NCI-H446 (cell line): Measurements from ENCODE around the gene POLR2E.
"Not testable (repeated sequence)": the region's sequence is repeated elsewhere in the genome, so short reads cannot be mapped to it uniquely, and the experiment has no call there.

Source experiments
- DNase-seq, 2 experiments: peaks; one replicate each; lab custom pipeline; 2025; lab: John Stamatoyannopoulos, UW

POLR2E gene

DNA sequence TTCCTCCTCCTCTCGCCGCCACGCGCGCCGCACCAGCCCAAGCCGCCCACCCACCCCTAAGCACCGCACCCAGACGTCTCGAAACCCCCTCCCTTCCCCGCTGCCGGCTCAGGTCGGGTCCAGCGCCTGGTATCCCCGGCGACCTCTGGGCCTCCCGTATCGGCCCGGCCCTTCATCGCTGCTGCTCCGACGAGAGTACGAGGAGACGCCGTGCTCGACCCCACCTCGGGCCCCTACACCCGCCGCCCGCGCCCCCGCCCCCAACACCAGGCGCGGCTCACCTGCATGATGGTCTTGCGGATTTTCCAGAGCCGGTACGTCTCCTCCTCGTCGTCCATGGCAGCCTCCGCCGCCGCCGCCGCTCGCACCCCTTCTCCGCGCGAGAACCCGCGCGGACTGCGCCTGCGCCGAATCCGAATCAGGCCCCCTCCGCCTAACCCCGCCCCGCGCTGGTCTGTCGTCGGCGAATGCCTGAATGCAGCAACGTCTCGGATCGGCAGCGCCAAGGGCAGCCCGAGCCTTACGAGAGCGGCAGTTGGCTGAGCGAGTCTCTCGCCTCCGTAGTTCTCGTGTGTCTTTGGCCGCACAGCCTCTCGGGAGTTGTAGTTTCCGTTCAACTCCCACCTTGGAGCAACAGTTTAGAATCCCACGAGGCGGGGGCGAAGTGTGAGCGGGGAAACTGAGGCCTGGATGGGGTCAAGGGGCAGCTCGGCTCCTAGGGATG, at the start of gene POLR2E:
Gene POLR2E (minus strand): TSS at position 398 of the 724 bp plus-strand sequence. CDS start 60 bp downstream, at position 338.
- DNase-seq: peak; percentile 98 to 100

DNA sequence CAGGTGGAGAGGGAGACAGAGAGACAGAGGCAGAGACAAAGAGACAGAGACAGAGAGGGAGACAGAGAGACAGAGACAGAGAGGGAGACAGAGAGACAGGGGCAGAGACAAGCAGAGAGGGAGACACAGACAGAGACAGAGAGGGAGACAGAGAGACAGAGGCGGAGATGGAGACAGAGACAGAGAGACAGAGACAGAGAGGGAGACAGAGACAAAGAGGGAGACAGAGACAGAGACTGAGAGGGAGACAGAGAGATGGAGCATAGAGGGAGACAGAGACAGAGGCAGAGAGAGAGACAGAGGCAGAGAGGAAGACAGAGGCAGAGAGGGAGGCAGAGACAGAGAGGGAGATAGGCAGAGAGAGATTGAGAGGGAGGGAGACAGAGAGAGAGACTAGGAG, 49.6 kb upstream of the POLR2E start:
- no peak for DNase-seq

DNA sequence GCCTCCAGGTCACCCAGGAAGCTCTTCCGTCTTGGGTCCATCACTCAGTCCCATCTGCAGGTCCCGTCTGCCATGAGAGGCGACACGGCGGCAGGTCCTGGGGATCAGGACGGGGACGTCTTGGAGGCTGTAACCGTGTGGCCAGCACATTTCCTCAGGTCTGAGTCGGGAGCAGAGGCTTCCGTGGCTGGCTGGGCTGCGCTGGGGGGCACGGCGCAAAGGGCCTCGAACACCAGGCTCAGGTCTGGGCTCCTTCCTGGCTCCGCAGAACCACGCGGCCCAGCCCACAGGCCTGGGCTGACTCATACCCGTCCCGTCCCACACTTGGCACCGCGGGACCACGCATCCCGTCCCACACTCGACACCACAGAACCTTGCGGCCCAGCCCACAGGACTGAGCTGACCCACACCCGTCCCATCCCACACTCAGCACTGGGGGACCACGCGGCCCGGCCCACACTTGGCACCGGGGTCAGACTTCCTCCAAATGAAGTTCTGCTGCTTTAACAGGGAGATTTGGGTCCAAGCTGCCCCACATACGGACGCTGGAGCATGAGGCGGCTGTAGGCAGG, 48.7 kb upstream of the POLR2E start:
- no peak for DNase-seq

DNA sequence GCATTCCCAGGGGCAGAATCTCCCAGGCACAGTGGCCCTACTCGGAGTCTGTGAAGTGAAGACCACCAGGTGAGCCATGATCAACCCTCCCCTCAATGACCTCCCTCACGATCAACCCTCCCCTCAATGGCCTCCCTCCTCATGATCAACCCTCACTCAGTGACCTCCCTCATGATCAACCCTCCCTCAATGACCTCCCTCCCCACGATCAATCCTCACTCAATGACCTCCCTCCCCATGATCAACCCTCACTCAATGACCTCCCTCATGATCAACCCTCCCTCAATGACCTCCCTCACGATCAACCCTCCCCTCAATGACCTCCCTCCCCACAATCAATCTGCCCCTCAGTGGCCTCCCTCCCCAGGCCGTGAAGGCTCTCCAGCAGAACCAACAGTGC, 46.8 kb upstream of the POLR2E start:
- DNase-seq: no peak

DNA sequence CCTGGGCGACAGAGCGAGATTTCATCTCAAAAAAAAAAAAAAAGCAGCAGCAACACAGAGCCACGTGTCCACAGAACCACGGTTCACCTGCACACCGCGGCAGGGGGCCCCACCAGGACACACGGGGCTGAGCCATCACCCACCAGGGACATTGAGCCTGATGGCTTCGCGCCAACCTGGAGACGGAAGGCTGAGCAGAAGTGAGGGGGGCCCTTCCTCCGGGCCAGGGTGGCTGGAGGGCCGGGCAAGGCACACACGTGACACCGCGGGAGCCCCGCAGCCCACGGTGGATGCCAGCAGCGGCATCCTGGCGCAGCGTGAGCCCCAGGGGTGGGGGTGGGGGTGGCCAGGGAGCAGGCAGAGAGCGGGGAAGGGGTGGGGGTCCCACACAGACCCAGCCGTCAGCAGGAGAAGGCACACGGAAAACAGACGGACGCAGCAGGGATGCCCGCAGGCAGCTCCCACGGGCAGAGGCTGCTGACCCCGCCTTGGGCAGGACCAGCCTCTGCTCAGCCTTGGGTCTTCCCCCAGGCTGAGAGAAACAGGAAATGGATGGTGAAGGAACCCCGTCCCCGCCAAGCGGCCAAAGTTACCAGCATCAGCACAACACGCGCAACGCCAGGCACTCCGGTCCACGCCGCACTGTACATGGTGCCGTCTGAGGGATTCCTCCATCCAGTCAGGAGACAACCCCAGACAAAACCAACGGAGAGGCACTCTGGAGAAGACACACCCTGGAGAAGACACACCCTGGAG, 45.3 kb upstream of the POLR2E start:
- DNase-seq: no peak

DNA sequence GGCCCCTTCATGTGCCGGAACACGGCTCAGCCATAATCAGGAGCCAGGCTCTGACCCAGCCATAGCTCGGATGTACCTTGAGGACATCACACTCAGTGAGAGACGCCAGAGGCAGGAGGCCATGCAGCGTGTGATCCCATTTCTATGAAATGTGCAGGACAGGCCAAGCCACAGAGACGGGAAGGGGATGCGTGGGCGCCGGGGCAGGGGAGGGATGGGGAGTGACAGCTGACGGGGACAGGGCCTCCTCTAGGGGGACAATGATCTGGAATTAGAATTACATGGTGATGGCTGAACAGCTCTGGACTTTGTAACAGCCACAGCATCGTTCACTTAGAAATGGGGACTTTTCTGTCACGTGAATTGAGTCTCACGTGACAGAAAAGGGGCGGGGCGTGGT, 44.0 kb upstream of the POLR2E start:
- DNase-seq: no peak

DNA sequence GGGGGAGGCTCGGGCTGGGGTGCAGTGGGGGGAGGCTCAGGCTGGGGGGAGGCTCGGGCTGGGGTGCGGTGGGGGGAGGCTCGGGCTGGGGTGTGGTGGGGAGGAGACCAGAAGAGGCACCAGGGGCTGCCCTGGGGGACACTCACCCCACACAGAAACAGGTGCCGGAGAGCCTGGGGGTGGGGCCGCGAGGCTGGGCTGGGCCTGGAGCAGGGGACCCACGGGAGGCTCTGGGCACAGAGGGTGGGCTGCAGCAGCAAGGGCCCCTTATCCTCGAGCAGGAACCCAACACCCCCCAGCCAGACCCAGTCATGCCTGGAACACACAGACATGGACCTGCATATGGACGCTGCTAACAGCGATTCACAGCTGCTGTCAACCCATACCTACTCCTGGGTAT, 42.9 kb upstream of the POLR2E start:
- DNase-seq: no peak

DNA sequence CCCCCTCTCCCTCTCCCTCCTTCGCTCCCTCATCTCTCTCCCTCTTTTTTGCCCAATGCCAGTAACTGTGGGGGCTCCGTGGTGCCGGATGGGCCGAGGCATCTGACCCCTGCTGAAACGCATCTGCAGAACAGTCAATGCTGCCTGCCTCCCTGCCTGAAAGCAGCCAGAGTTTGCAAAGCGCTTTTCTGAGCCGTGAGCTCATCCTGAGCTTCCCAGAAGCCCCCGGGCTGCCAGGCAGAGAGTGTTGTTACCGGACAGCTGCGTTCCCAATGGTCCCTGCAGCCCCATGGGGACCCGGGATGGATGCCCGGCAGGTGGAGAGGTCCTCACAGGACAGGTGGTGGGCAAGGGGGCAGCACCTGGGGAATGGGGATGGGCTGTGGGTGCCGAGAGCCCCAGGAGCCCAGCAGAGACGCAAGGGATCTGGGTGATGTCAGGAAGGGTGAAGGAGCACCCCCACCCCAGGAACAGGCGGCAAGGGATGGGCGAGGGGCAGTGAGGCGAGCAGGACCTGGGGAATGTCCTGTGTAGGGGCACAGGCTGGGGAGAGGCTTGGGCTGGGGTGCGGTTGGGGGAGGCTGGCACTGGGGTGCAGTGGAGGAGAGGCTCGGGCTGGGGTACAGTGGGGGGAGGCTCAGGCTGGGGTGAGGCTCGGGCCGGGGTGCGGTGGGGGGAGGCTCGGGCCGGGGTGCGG, 41.6 kb upstream of the POLR2E start:
- DNase-seq: no peak

DNA sequence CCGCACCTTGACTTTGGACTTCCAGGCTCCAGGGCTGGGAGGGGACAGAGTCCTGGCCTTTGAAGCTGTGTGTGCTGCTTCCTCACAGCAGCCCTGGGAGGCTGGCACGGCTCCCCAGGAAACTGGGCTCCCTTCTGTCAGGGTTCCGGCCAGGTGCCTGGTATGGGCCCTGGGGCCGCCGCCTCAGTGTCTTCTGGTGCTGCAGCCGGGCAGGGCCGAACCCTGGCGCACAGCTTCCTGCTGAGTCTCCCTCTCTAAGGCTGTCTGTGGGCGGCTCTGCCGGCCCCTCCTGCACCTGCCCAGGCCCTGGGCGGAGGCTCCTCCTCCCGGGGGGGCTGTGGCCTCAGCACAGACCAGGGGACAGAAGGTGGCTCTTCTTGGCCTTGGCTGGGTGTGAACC, 41.0 kb upstream of the POLR2E start:
- no peak for DNase-seq

DNA sequence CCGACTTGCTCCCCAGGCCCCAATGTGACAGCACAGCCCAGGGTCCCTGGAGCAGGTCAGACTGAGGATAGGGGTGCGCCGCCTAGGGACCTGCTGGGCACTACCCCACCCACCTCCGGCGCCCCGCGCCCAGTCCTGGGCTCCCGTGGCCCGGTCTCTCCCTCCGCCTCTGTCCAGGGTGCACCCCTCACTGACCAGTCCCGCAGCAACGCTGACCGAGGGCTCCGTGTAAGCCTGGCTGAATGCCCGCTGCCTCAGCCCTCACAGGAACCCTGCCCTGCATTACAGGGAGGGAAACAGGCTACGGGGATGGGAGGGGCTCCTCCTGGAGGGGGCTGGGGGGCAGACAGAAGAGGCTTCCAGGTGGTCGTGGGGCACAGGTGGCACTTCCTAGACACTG, 40.3 kb upstream of the POLR2E start:
- no peak for DNase-seq

DNA sequence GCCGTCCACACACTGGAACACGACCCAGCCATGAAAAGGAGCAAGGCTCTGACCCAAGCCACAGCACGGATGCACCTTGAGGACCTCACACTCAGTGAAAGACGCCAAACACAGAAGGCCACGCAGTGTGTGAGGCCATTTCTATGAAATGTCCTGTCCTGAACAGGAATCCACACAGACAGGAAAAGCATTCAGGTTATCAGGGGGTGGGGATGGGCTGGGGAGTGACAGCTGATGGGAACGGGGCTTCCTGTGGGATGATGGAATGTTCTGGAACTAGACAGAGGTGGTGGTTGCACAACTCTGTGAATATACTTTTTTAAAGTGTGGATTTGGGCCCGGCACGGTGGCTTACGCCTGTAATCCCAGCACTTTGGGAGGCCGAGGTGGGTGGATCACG, 39.3 kb upstream of the POLR2E start:
- no peak for DNase-seq

DNA sequence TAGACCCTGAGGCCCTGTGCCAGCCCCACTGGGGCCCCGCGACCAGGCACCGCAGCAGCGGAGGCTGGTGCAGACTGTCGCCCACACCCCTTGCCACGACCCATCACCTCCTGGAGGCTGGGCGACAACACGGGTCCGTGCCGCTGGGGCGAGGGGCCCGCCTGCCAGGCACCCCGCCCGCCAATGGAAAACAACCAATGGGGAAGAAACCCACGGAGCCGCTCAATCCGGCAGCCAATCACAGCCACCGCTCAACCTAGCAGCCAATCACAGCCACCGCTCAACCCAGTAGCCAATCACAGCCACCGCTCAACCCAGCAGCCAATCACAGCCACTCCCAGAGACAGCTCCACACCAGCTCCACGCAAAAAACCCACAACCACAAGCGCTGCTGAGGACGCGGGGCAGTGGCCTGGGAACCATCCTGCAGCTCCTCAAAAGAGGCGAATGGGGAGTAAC, 38.3 kb upstream of the POLR2E start:
- DNase-seq: no peak

DNA sequence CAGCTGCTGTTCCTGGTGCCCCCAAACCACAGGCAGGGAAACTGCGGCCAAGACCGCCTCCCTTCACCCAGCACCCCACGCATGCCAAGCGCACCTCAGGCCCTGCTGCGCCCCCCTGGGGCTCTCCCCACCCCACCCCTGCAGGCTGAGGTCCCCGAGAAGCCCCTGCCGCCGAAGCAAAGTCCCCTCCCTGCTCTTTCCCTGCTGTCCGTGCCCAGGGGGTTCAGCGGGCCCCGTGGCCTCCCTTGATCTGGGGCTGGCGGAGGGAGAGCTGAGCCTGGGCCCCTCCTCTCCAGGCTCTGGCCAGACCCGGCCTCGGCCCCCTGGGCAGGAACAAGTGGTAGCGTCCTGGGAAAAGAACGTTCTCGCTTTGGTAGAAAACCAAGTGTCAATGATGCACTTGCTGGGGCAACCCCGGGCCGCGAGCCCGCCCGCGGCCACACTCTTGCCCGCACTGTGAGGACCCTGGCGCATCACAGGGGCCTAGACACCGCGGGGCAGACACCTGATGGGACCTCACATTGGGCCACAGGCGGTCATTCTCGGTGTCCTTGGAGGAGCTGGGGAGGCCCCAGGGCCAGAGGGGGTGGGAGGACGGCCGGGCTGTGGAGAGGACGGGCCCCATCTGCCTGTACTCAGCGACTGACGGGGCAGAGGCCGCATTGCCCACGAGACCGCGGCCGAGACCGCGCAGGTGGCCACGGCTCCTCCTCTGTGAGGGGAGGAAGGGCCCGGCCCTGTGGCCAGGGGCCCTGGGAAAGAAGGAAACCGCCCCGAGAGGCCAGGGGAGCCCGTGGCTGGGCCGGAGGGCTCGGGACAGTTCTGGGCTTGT, 37.6 kb upstream of the POLR2E start:
- DNase-seq: no peak

DNA sequence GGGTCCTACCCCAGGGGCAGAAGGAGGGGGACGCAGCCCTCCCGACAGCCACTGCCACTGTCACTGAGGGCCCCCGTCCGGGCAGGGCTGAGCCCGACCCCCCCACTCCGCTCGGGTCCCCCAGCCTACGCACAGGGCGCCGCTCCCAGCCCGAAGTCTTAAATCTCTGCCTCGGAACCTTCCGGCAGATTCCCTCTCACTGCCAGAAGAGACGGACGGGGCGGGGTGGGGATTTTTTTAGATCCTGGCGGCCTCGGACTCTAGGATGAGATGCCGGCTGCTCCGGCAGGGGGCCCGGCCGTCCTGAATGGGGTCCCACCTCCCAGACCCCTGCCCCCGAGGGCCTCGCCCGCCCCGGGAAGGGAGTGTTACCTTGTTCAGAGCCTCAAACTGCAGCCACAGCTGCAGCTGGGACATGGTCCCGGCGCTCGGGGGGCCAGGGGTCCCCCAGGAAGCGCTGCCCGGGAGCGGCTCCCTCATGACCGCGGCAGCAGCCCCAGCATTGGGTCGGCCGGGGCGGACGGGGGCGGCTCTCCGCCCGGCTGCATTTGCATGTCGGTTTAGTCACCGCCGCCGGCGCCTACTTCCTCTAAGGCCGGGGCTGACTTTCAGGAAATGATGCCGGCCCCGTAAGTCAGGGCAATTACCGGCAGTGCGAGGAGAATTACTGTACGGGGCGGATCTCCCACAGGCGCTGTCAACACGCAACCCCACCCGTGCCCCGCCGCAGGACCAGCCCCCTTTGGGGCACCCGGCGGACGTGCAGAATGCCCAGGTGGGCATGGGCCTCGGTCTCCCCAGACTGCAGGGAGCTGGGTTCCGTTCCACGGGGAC, 36.8 kb upstream of the POLR2E start:
- DNase-seq: no peak

DNA sequence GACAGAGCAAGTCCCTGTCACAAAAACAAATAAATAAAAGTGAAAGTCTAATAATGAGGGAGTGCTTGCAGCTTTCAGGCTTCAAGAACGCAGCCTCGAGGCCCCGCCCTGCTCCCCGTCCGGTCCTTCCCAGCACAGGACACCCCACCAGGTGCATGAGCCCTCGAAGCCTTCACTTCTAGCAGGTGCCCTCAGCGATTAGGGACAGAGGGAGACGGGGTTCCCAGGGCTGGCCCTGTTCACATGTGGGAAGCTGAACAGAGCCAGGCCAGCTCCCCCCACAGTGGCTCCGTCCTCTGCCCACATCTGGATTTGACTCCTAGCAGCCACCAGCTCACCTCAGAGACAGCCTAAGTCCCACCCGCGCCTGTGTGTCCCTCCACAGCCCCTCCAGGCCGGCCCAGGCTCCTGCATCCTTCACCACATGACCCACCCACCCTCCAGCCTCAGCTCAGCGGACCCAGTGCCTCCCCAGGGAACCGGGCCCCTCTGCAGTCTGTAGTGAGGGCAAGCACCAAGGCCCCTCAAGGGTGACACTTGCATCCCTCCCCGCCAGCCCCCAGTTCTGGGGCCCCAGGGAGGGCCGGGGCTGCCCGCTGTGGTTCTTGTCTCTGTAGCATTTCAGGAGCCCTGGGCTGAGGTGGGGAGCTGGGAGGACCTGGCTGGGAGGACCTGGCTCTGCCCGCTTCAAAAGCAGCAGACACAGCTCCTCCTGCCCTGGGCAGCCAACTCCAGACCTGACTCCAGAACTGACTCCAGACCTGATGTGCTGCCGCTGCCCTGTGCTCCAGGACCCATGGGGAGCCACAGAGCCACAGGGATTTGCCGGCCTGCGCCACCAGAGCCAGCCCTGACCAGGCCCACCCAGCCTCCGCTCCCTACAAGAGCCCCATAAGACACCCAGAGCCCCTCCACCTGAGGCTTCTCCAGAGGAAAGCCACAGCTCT, 35.9 kb upstream of the POLR2E start:
- DNase-seq: no peak

DNA sequence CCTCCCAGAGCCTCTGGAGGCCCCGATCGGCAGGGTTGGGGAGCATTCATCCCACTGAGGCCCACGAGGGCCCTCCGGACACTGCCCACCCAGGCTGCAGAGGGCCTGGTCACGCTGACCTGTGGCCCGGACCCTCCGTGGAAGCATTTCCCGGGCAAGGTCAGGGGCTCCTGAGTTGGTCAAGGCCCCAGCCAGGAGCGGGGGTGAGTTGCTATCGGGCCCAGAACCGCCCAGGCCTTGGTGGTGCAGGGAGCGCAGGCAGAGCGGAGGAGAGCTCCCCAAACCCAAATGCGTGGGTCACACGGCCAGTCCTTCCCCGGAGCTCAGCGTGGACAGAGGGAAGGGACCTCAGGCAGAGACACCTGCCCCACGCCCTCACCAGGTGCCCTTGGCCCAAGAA, 34.4 kb upstream of the POLR2E start:
- DNase-seq: no peak

DNA sequence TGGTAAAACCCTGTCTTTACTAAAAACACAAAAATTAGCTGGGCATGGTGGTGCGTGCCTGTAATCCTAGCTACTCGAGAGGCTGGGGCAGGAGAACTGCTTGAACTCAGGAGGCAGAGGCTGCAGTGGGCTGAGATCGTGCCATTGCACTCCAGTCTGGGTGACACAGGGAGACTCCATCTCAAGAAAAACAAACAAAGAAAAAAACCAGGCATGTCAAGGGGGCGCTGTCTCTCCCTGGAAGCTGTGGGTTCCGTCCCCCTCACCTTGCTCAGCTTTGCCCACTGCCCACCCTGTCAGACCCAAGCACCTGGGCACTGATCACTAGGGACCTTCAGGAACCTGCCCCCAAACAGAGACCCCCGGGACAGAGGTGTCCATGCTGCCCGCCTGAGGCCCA, 33.9 kb upstream of the POLR2E start:
- DNase-seq: not testable (repeated sequence)

DNA sequence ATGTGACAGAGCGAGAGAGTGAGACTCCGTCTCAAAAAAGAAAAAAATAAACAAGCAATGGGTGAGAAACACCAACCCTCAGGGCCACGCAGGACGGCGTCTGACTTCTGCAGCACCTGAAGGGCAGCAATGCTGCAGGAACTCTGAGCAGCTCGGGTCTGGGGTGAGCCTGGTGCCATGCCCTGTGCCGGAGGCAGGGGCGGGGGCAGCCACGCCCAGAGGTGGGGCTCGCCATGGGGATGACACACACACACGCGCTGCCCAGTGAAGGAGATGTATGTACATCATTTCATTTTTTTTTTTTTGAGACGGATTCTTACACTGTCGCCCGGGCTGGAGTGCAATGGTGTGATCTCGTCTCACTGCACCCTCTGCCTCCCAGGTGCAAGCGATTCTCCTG, 32.9 kb upstream of the POLR2E start:
- no peak for DNase-seq

DNA sequence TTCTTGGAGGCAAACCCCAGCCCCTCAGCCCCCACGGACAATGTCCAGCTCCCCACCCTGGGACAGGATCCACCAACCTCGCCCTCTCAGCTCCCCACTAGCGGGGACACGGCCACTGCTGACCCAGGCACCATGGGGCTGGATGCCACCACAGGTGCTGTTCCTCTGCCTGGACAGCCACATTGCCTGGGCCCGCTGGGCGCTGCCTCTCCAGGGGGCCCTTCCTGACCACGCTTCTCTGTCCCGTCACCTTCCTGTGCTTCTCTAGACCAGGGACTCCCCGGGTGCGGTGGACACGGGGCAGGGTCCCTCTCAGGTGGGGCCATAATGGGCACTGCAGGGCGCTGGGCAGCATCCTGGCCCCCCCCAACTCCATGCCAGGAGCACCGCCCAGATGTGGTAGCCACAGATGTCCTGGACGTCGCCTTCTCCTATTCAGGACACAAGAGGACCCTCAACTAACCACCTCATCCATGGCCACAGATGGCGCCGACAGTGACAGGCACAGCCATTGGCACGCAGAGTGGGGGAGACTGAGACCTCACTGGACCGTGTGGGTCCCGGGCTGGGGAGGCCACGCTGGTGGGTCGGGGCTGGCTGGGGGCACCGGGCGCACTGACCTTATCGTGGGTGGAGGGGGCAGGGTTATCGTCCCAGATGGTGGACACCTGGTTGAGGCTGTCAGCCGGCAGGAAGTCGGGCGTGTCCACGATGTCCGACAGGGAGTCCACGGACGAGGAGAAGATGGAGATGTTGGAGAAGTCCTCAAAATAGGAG, 32.0 kb upstream of the POLR2E start:
- no peak for DNase-seq
